HUES48 (cell line): ENCODE measurements around the gene CRYL1.

Experiments used
- H3K27ac ChIP-seq: one replicate; pipeline ENCODE4 v1.7.0; 2013; ENCODE audit warnings: low read depth, low read length, inconsistent platforms
- H3K27me3 ChIP-seq: 2 replicates; pipeline ENCODE4 v1.6.1; 2013; ENCODE audit warnings: mild to moderate bottlenecking, low read length; ENCODE audit not compliant: control insufficient read depth, insufficient read depth
- H3K36me3 ChIP-seq: 2 replicates; pipeline ENCODE4 v1.6.1; 2013; ENCODE audit warnings: low read length; ENCODE audit not compliant: control insufficient read depth, insufficient read depth
- H3K4me1 ChIP-seq: 2 replicates; pipeline ENCODE4 v1.6.1; 2013; ENCODE audit warnings: mild to moderate bottlenecking, low read length; ENCODE audit not compliant: control insufficient read depth, insufficient read depth
- H3K4me3 ChIP-seq: 2 replicates; pipeline ENCODE4 v1.5.1; 2013; ENCODE audit warnings: mild to moderate bottlenecking, low read depth, low read length
- H3K9ac ChIP-seq: 2 replicates; pipeline ENCODE4 v1.6.1; 2013; ENCODE audit warnings: mild to moderate bottlenecking, low read depth, low read length, moderate library complexity
- H3K9me3 ChIP-seq: 2 replicates; pipeline ENCODE4 v1.6.1; 2013; ENCODE audit warnings: low read length; ENCODE audit not compliant: control insufficient read depth, insufficient read depth

CRYL1 gene

DNA sequence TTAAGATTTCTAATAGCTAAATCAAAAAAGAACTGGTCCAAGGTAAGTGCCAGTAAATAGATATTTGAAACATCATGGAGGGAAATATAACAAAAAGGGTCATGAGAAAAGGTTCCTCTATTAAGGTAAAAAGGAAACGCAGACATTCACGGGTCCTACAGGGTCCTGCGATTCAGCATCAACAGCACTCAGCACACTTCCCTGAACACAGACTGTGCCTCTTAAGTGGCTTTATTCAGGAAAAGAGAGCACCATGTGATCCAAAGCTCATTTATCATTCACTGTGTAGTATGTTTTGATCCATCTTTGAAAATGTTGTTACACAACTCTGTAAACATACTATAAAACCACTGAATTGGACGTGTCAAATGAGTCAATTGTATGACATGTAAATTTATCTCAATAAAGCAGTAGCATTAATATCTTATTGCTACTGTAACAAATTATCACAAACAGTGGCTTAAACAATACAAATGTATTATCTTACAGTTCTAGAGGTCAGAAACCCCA, 33.7 kb downstream of the CRYL1 start:
- Histone ChIP-seq H3K9ac (no peak overlapping the region), H3K36me3 (no peaks in the 10 kb centered on the region), H3K9me3 (no peaks in the 10 kb centered on the region), H3K4me3 (no peak overlapping the region), H3K27ac (no peak overlapping the region), H3K27me3 (no peaks in the 10 kb centered on the region), H3K4me1 (no peaks in the 10 kb centered on the region)

DNA sequence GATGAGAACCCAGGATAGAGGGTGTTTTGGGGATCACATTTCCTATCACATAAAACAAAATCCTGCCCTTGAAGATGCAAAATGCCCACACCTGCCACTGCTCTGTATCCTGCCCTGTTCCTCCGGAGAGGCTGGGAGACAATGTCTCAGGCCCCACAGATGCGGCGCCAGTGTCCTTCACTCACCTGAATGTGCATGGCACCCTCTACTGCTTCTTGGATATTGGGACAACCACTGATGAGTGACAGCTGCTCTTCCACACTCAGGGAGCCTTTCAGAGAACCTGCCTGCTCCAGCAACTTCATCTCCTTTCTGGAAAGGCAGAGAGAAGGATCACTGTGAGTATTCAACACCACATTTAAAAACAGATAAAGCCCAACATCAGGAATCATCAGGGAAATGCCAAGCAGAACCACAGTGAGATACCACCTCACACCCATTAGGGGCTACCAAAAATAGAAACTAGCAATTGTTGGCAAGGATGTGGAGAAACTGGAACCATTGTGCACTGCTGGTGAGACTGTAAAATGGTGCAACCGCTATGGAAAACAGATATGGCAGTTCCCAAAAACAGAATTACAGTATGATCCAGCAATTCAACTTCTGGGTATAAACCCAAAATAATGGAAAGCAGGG, 36.4 kb downstream of the CRYL1 start:
- Histone ChIP-seq H3K9me3 (no peaks in the 10 kb centered on the region), H3K4me3 (no peak overlapping the region), H3K36me3 (no peaks in the 10 kb centered on the region), H3K4me1 (no peaks in the 10 kb centered on the region), H3K27ac (no peak overlapping the region), H3K27me3 (no peaks in the 10 kb centered on the region), H3K9ac (no peak overlapping the region)

DNA sequence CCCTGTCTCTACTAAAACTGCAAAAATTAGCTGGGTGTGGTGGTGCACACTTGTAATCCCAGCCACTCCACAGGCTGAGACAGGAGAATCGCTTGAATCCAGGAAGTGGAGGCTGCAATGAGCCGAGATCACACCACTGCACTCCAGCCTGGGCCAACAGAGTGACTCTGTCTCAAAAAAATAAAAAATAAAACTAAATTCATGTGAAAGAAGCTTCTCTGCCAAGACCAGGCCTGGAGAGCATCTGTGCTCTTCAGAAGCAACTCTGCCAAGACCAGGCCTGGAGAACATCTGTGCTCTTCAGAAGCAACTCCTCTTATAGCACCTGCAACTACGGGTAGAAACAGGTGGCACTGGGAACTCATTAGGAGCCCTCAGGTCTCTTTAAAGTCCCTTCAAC, 37.7 kb downstream of the CRYL1 start:
- H3K36me3 ChIP-seq: no peaks in the 10 kb centered on the region
- no peaks in the 10 kb centered on the region for H3K4me1 ChIP-seq
- no peak overlapping the region for H3K4me3 ChIP-seq
- no peak overlapping the region for H3K27ac ChIP-seq
- H3K9ac ChIP-seq: no peak overlapping the region
- no peaks in the 10 kb centered on the region for H3K9me3 ChIP-seq
- H3K27me3 ChIP-seq: no peaks in the 10 kb centered on the region

DNA sequence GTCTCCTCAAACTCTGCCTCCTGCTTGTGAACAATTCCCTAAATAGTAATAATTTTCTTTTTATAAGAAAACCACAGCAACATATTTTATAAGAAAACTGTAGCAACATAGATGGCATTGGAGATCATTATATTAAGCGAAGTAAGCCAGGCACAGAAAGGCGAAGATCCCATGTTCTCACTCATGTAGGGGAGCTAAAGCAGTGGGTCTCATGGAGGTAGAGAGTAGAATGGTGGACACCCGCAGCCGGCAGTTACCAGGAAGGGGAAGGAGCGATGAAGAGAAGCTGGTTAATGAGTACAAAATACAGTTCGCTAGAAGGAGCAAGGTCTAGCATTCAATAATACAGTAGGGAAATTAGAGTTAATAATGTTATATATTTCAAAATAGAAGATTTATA, 42.9 kb downstream of the CRYL1 start:
- no peak overlapping the region for H3K9ac ChIP-seq
- H3K4me1 ChIP-seq: peaks cover 9% of the 10 kb centered on the region; the same call in 1 of the 2 replicates
- H3K4me3 ChIP-seq: no peak overlapping the region
- no peaks in the 10 kb centered on the region for H3K27me3 ChIP-seq
- no peak overlapping the region for H3K27ac ChIP-seq
- H3K36me3 ChIP-seq: no peaks in the 10 kb centered on the region
- no peaks in the 10 kb centered on the region for H3K9me3 ChIP-seq

DNA sequence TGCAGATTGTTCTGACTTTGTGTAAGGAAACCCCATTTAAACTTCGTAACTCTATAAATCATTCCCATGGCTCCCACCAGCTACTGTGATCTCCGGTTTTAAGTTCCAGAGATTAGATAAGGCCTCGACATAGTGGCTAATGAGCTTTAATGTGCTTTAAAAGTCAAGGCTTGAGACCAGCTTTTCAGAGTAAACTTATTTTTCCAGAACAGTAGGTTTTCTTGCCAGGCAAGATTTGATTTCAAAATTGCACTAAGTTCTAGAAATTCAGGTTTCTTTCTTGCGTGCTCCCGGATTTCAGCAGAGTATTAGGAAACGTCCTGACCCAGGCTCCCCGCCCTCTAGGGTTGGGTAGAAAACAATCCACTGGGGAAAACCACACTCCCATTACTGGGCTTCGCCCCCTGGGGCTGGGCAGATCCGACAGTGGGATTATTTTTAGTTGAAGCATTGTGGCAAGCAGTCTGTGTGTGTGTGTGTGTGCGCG, 43.3 kb downstream of the CRYL1 start:
- H3K4me3 ChIP-seq: no peak overlapping the region
- peaks cover 9% of the 10 kb centered on the region; the same call in 1 of the 2 replicates for H3K4me1 ChIP-seq
- H3K27me3 ChIP-seq: no peaks in the 10 kb centered on the region
- no peaks in the 10 kb centered on the region for H3K9me3 ChIP-seq
- H3K9ac ChIP-seq: no peak overlapping the region
- no peaks in the 10 kb centered on the region for H3K36me3 ChIP-seq
- H3K27ac ChIP-seq: no peak overlapping the region

DNA sequence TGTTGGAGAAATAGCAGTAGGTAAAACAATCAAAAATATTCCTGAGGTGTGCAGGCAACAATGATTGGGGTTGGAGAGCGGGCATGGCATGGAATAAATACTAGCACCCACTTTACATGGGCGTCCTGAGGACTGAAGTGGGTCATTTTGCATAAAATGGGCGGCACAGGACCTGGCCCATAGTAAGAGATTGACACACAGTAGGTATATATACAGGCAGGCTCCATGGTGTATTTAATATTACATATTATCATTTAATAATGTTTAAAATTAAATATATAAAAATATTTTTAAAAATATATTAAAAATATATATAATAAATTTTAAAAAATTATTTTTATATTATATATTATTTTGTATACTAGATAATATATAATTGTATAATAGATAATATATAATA, 48.3 kb downstream of the CRYL1 start:
- H3K9ac ChIP-seq: no peak overlapping the region
- H3K36me3 ChIP-seq: no peaks in the 10 kb centered on the region
- H3K9me3 ChIP-seq: no peaks in the 10 kb centered on the region
- no peaks in the 10 kb centered on the region for H3K27me3 ChIP-seq
- no peak overlapping the region for H3K27ac ChIP-seq
- H3K4me1 ChIP-seq: peaks cover 10% of the 10 kb centered on the region; the same call in 1 of the 2 replicates
- H3K4me3 ChIP-seq: no peak overlapping the region

DNA sequence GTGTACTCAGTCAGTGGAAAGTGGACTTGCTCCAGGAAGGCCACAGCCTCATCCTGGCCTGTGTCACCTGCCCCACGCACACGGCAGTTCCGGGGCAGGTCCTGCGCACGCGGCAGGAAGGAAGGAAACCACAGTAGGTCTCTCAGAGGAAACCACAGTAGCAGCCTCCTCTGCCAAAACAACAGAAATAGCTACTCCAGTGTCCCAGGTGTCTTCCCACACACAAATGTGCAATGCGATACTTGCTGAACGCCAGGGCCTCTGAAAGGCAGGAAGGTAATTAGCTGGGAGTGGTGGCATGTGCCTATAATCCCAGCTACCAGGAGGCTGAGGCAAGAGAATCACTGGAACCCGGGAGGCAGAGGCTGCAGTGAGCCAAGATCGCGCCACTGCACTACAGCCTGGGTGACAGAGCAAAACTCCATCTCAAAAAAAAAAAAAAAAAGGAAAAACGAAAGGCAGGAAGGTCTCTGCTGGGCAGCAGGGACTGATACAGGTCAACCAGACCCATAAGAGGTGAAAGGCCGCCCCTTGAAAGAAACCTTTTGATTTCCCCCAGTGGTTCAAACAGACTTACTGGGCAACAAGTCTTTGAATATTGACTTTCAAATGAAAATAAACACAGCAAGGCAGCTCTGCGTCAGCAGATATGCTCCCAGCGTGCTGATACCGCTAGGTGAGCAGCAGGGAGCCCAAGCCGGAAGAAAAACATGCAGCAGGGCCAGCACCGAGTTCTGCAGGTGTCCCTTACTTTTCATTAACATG, 49.5 kb downstream of the CRYL1 start:
- Histone ChIP-seq H3K27ac (peak overlapping the region; percentile 84), H3K27me3 (no peaks in the 10 kb centered on the region), H3K36me3 (no peaks in the 10 kb centered on the region), H3K9ac (no peak overlapping the region), H3K9me3 (no peaks in the 10 kb centered on the region), H3K4me3 (no peak overlapping the region), H3K4me1 (peaks cover 3% of the 10 kb centered on the region; the same call in 1 of the 2 replicates)

DNA sequence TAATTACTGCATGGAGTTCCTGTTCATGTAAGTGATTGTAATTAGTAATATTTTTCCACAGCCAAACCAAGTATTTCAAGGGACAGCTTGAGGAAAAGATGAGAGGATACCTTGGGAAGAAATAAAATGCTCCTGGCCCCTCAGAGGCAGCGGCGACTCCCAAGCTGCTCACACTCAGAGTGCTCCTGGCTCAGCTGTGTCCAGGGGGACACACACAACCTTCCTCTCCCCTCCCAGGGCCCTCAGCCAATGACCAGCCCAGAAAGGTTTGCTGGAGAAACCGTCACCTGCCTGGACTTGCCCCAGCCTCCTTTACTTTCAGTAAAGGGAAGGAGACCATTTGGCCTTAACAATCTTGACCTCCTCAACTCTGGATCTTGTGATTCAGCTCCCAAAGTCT, 51.1 kb downstream of the CRYL1 start:
- no peaks in the 10 kb centered on the region for H3K27me3 ChIP-seq
- H3K9me3 ChIP-seq: no peaks in the 10 kb centered on the region
- H3K4me1 ChIP-seq: peaks cover 3% of the 10 kb centered on the region; the same call in 1 of the 2 replicates
- no peak overlapping the region for H3K27ac ChIP-seq
- H3K4me3 ChIP-seq: no peak overlapping the region
- no peaks in the 10 kb centered on the region for H3K36me3 ChIP-seq
- H3K9ac ChIP-seq: no peak overlapping the region

DNA sequence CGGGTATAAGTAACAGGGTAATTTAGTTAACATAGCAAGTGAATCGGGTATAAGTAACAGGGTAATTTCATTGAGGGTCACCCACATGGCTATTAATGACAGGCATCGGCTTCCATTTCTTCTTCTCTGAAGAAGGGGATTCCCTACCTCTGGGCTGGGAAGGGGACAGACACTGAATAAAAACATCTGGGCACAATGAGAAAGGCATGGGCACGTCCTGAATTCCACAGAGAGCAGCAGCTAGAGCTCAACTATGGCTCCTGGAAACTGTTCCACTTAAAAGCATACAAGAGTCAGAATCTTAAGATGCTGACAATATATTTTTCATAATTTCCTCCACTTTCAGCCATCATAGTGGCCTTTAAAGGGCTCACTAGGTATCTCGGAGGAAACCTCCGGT, 51.8 kb downstream of the CRYL1 start:
- no peak overlapping the region for H3K9ac ChIP-seq
- H3K27ac ChIP-seq: no peak overlapping the region
- no peaks in the 10 kb centered on the region for H3K9me3 ChIP-seq
- no peak overlapping the region for H3K4me3 ChIP-seq
- H3K4me1 ChIP-seq: peaks cover 3% of the 10 kb centered on the region; the same call in 1 of the 2 replicates
- no peaks in the 10 kb centered on the region for H3K27me3 ChIP-seq
- H3K36me3 ChIP-seq: no peaks in the 10 kb centered on the region

DNA sequence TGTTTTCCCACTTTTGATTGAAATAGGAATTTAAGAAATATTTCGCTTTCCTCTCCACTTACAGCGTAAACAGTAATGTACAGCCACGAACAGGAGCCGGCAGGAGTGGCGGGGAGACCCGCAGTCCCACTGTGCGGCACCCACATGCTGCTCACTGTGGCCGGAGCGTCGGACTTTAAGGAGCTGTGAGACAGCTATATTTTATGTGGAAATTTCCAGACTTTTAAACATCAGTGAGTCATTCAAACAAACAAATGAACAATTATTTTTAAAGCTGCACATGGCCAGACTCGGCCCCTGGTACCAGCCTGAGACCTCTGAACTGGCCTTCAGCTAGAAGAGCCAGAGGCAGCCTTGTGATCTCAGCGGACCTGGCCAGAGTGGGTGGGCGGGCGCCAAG, 52.5 kb downstream of the CRYL1 start:
- Histone ChIP-seq H3K4me1 (peaks cover 3% of the 10 kb centered on the region; the same call in 1 of the 2 replicates), H3K27me3 (no peaks in the 10 kb centered on the region), H3K4me3 (no peak overlapping the region), H3K9me3 (no peaks in the 10 kb centered on the region), H3K36me3 (no peaks in the 10 kb centered on the region), H3K27ac (no peak overlapping the region), H3K9ac (no peak overlapping the region)

DNA sequence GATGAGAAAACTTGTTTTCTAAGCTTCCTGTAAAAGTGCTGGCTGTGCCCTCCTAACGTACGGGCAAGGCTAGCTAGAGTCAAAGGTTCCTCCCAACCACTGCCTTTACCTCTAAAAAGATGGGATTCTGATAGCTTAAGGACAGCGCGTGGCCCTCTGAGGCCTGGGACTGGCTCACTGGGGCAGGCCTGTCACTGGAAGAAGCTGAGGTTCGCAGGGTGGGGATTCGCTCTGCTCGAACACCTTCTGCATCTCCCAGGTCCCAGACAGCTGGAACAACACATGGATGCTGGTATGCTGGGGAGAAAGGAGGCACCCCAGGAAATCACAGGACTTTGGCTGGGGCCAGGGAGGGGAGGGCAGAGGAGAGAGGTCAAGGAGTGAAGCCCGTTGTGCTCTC, 53.1 kb downstream of the CRYL1 start:
- Histone ChIP-seq H3K4me3 (no peak overlapping the region), H3K4me1 (peaks cover 3% of the 10 kb centered on the region; the same call in 1 of the 2 replicates), H3K27me3 (no peaks in the 10 kb centered on the region), H3K27ac (no peak overlapping the region), H3K9ac (no peak overlapping the region), H3K36me3 (no peaks in the 10 kb centered on the region), H3K9me3 (no peaks in the 10 kb centered on the region)
